Measurements from ENCODE around the gene ACADL.

DNA sequence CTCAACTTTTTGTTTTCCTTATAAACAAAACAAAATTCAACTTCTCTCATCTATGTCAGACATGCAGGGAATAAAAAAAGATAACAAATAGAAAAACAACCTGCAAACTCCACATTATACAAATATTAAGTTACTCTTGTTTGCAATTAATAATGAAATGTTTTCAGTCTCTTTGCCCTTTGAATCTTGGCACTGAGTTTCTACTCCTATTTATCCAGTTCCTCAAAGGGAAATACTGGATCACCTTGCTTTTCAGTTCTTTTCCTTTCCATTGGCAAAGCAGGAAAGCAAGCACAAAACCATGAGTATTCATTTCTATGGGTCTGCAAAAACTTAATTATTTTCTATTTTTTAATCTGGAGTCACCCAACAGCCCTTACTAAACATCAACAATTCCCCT is 77.6 kb downstream of the ACADL start:
- TF ChIP-seq, protein P1, sequence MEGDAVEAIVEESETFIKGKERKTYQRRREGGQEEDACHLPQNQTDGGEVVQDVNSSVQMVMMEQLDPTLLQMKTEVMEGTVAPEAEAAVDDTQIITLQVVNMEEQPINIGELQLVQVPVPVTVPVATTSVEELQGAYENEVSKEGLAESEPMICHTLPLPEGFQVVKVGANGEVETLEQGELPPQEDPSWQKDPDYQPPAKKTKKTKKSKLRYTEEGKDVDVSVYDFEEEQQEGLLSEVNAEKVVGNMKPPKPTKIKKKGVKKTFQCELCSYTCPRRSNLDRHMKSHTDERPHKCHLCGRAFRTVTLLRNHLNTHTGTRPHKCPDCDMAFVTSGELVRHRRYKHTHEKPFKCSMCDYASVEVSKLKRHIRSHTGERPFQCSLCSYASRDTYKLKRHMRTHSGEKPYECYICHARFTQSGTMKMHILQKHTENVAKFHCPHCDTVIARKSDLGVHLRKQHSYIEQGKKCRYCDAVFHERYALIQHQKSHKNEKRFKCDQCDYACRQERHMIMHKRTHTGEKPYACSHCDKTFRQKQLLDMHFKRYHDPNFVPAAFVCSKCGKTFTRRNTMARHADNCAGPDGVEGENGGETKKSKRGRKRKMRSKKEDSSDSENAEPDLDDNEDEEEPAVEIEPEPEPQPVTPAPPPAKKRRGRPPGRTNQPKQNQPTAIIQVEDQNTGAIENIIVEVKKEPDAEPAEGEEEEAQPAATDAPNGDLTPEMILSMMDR (IDR thresholded peaks at IDR 0.05; ENCODE audit: poor library complexity, severe bottlenecking): no peak
- TF ChIP-seq EZH2 (IDR thresholded peaks at IDR 0.05; ENCODE audit: borderline replicate concordance, insufficient read depth, low read length, poor library complexity, severe bottlenecking) (no peak), POLR2AphosphoS5 (IDR thresholded peaks at IDR 0.05) (no peak), EP300 (conservative IDR thresholded peaks at IDR 0.05; ENCODE audit: poor library complexity, severe bottlenecking) (no peak), RAD21 (conservative IDR thresholded peaks at IDR 0.05) (no peak), TAF1 (IDR thresholded peaks at IDR 0.05; ENCODE audit: low read depth) (no peak), SMC3 (conservative IDR thresholded peaks at IDR 0.05; ENCODE audit: poor library complexity) (no peak), MXI1 (conservative IDR thresholded peaks at IDR 0.05; ENCODE audit: poor library complexity, severe bottlenecking) (no peak)
- TF ChIP-seq, protein P2, sequence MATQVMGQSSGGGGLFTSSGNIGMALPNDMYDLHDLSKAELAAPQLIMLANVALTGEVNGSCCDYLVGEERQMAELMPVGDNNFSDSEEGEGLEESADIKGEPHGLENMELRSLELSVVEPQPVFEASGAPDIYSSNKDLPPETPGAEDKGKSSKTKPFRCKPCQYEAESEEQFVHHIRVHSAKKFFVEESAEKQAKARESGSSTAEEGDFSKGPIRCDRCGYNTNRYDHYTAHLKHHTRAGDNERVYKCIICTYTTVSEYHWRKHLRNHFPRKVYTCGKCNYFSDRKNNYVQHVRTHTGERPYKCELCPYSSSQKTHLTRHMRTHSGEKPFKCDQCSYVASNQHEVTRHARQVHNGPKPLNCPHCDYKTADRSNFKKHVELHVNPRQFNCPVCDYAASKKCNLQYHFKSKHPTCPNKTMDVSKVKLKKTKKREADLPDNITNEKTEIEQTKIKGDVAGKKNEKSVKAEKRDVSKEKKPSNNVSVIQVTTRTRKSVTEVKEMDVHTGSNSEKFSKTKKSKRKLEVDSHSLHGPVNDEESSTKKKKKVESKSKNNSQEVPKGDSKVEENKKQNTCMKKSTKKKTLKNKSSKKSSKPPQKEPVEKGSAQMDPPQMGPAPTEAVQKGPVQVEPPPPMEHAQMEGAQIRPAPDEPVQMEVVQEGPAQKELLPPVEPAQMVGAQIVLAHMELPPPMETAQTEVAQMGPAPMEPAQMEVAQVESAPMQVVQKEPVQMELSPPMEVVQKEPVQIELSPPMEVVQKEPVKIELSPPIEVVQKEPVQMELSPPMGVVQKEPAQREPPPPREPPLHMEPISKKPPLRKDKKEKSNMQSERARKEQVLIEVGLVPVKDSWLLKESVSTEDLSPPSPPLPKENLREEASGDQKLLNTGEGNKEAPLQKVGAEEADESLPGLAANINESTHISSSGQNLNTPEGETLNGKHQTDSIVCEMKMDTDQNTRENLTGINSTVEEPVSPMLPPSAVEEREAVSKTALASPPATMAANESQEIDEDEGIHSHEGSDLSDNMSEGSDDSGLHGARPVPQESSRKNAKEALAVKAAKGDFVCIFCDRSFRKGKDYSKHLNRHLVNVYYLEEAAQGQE (IDR thresholded peaks at IDR 0.05; ENCODE audit: borderline replicate concordance): no peak
